Nephron progenitor cell (in vitro differentiated cells): ENCODE data around the gene NXPH3.
"Not testable (repeated sequence)": the region's sequence is repeated elsewhere in the genome, so short reads cannot be mapped to it uniquely, and the experiment has no call there.

Experiments used
- DNase-seq: peaks from one replicate; pipeline ENCODE4 v3.0.0; 2021
- H3K27ac Mint-ChIP-seq: 2 replicates; pipeline ENCODE4 v1.8.0; 2021; ENCODE audit warnings: mild to moderate bottlenecking, moderate library complexity, mixed read lengths
- H3K27me3 Mint-ChIP-seq: 2 replicates; pipeline ENCODE4 v1.8.0; 2021; ENCODE audit warnings: mild to moderate bottlenecking, low read depth, mixed read lengths; ENCODE audit not compliant: poor library complexity
- H3K36me3 Mint-ChIP-seq: 2 replicates; pipeline ENCODE4 v1.8.0; 2021; ENCODE audit warnings: low read depth, mixed read lengths
- H3K4me1 Mint-ChIP-seq: 2 replicates; pipeline ENCODE4 v1.8.0; 2021; ENCODE audit warnings: mixed read lengths
- H3K4me3 Mint-ChIP-seq: 2 replicates; pipeline ENCODE4 v1.8.0; 2021; ENCODE audit warnings: mild to moderate bottlenecking, moderate library complexity, mixed read lengths
- H3K9me3 Mint-ChIP-seq: 2 replicates; pipeline ENCODE4 v1.8.0; 2021; ENCODE audit warnings: mild to moderate bottlenecking, moderate library complexity, mixed read lengths
- TF ChIP-seq, protein P1 (sequence below): fragments of 200-600 bp; sonication (generic); IDR thresholded peaks from 2 replicates; pipeline ENCODE4 v1.5.0; 2021; ENCODE audit warnings: antibody characterized with exemption

Gene NXPH3

DNA sequence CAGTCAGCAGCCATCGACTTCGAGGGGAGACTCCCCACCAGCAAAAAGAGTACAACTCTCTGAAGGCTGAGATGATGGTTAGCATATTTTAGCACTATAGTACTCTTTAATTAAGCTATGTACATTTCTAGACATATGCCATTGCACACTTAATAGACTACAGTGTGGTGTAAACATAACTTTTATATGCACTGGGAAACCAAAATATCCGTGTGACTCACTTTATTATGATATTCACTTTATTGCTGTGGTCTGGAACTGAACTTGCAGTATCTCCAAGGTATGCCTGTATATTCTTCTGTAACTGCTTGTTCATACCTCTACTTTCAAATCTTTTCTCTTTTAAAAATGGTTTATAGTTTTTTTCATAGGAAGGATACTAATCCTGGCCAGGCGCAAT is 11.0 kb upstream of the NXPH3 start:
- no peak for DNase-seq
- Mint-ChIP-seq H3K4me1 (peaks cover 7% of the 10 kb centered on the region), H3K27me3 (peaks cover 72% of the 10 kb centered on the region), H3K27ac (no peak overlapping the region), H3K36me3 (no peaks in the 10 kb centered on the region), H3K9me3 (peaks cover 3% of the 10 kb centered on the region), H3K4me3 (no peak overlapping the region)
- TF ChIP-seq, protein P1, sequence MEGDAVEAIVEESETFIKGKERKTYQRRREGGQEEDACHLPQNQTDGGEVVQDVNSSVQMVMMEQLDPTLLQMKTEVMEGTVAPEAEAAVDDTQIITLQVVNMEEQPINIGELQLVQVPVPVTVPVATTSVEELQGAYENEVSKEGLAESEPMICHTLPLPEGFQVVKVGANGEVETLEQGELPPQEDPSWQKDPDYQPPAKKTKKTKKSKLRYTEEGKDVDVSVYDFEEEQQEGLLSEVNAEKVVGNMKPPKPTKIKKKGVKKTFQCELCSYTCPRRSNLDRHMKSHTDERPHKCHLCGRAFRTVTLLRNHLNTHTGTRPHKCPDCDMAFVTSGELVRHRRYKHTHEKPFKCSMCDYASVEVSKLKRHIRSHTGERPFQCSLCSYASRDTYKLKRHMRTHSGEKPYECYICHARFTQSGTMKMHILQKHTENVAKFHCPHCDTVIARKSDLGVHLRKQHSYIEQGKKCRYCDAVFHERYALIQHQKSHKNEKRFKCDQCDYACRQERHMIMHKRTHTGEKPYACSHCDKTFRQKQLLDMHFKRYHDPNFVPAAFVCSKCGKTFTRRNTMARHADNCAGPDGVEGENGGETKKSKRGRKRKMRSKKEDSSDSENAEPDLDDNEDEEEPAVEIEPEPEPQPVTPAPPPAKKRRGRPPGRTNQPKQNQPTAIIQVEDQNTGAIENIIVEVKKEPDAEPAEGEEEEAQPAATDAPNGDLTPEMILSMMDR, result no peak

- H3K4me3 Mint-ChIP-seq, result no peak overlapping the region
- H3K4me1 Mint-ChIP-seq, result peaks cover 7% of the 10 kb centered on the region
- H3K27me3 Mint-ChIP-seq, result peaks cover 76% of the 10 kb centered on the region
- H3K9me3 Mint-ChIP-seq, result peaks cover 3% of the 10 kb centered on the region
- DNase-seq, result no peak
- TF ChIP-seq, protein P1, result no peak
- H3K36me3 Mint-ChIP-seq, result no peaks in the 10 kb centered on the region
- no peak overlapping the region for H3K27ac Mint-ChIP-seq
Observed at GRCh38 chr17:49565948-49566491, 9.7 kb upstream of the NXPH3 start.

GRCh38 chr17:49566668-49567071 is 9.0 kb upstream of the NXPH3 start:
- Mint-ChIP-seq H3K27me3 (peaks cover 76% of the 10 kb centered on the region), H3K27ac (no peak overlapping the region), H3K36me3 (no peaks in the 10 kb centered on the region), H3K4me3 (no peak overlapping the region), H3K4me1 (peaks cover 7% of the 10 kb centered on the region), H3K9me3 (peaks cover 3% of the 10 kb centered on the region)
- DNase-seq, result no peak
- TF ChIP-seq, protein P1, result no peak

- DNase-seq, result no peak
- Mint-ChIP-seq H3K4me3 (no peak overlapping the region), H3K27ac (no peak overlapping the region), H3K27me3 (peaks cover 76% of the 10 kb centered on the region), H3K9me3 (peaks cover under 1% of the 10 kb centered on the region), H3K36me3 (no peaks in the 10 kb centered on the region), H3K4me1 (peaks cover 7% of the 10 kb centered on the region)
- TF ChIP-seq, protein P1, result no peak
Observed at GRCh38 chr17:49567104-49567521, 8.6 kb upstream of the NXPH3 start.

GRCh38 chr17:49567871-49568694 is 7.6 kb upstream of the NXPH3 start:
- Mint-ChIP-seq H3K27ac (no peak overlapping the region), H3K36me3 (no peaks in the 10 kb centered on the region), H3K4me1 (peaks cover 7% of the 10 kb centered on the region), H3K4me3 (peak overlapping the region; percentile 66), H3K9me3 (no peaks in the 10 kb centered on the region), H3K27me3 (peaks cover 81% of the 10 kb centered on the region)
- TF ChIP-seq, protein P1, result peak; percentile 92
- peak; percentile 95 for DNase-seq

- not testable (repeated sequence) for H3K4me1 Mint-ChIP-seq, DNase-seq, H3K27ac Mint-ChIP-seq, H3K9me3 Mint-ChIP-seq, H3K4me3 Mint-ChIP-seq, H3K36me3 Mint-ChIP-seq
- H3K27me3 Mint-ChIP-seq, result peaks cover 82% of the 10 kb centered on the region
Observed at GRCh38 chr17:49568695-49569047, 7.0 kb upstream of the NXPH3 start.
